GM12874 (cell line): ENCODE data around the gene ZNF662.

Experiments
- TF ChIP-seq, protein P1 (sequence below): IDR thresholded peaks from 2 replicates; pipeline ENCODE4 v1.5.1; 2011; ENCODE audit warnings: low read depth, mild to moderate bottlenecking, control low read depth, low read length, moderate library complexity; ENCODE audit not compliant: insufficient read depth

Gene ZNF662

DNA sequence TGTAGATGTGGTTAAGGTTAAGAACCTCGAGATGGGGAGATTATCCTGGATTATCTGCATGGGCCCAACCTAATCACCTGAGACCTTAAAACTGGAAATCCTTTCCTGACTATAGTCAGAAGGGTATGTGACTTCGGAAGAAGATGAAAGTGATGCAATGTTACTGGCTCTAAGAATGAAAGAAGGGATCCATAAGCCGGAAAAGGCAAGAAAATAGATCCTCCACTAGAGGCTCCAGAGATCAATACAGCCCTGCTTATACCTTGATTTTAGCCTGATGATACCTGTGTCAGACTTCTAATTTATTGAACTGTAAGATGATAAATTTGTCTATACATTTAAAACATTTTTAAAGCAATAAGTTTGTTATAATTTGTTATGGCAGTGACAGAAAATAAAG lies 51.6 kb downstream of the ZNF662 start:
- TF ChIP-seq, protein P1, sequence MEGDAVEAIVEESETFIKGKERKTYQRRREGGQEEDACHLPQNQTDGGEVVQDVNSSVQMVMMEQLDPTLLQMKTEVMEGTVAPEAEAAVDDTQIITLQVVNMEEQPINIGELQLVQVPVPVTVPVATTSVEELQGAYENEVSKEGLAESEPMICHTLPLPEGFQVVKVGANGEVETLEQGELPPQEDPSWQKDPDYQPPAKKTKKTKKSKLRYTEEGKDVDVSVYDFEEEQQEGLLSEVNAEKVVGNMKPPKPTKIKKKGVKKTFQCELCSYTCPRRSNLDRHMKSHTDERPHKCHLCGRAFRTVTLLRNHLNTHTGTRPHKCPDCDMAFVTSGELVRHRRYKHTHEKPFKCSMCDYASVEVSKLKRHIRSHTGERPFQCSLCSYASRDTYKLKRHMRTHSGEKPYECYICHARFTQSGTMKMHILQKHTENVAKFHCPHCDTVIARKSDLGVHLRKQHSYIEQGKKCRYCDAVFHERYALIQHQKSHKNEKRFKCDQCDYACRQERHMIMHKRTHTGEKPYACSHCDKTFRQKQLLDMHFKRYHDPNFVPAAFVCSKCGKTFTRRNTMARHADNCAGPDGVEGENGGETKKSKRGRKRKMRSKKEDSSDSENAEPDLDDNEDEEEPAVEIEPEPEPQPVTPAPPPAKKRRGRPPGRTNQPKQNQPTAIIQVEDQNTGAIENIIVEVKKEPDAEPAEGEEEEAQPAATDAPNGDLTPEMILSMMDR = no peak

DNA sequence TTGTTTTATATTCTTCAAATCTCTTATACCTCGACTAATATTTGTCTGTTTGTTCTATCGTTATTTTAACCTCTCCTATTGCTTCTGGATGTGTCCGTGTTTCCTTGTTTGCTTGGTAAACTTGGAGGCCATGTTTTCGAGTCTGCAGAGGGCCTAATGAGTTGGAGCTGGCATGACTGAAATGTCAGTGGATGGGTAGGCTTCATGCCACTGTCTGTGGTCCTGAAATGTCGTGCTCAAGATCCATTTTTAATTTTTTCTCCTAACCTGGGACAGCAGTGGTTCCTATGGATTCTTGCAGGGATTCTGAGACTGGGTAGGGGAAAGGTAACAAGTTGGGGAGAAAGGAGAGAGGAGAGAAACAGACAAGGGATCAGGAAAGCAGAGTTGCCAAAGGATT lies 54.3 kb downstream of the ZNF662 start:
- TF ChIP-seq, protein P1 = no peak

DNA sequence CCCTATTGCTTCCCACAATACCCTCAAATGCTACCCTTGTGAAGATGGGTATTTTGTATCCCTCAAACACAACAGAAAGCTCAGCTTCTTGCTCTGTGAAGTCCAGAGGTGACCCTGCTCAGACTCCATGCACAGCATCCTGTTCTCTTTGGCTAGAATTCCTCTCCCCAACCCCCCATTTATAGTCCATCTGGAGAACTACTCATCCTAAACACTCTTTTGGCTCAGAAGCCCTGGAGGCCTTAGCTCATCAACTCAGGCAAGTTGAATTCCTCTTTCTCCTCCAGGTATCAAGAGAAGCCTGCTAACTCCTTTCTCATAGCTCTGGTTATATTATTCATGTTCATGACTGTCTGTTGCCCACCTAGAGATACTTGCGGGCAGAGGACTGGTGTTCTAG lies 54.8 kb downstream of the ZNF662 start:
- TF ChIP-seq, protein P1 = no peak

DNA sequence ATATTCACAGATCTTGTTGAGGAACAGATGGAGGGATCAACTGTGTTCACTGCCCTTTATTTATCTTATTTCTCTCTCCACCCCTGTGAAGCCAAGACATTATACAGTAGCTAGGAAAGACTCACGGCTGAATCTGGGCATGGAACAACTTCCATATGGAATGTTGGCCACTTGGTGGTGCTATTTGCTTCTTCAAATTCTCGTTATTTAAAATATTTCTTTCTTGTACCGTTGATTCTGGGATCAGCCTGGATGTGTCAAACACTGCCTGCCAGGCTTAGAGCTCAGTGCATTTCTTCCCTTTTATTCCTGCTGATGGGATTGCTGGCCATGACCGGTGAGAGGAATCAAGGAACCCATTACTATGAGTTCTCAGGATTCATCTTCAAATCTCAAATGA lies 55.7 kb downstream of the ZNF662 start:
- TF ChIP-seq, protein P1 = peak; percentile 24; the same call in 1 of the 2 replicates

DNA sequence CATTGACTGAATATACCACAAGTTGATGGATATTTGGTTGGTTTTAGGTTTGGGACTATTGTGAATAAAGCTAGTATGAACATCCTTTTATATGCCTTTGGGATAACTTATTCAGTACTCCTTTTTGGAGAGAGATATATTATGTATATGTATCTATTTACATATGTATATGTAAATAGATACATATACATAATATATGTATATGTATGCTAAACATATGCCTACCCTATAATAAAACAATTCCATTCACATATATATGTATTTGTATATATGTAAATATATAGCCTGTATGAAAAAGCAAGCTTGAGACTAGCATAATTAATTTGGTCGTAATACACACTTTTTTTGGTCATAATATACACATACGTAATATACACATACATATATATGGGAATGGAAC lies 57.3 kb downstream of the ZNF662 start:
- TF ChIP-seq, protein P1 = no peak

DNA sequence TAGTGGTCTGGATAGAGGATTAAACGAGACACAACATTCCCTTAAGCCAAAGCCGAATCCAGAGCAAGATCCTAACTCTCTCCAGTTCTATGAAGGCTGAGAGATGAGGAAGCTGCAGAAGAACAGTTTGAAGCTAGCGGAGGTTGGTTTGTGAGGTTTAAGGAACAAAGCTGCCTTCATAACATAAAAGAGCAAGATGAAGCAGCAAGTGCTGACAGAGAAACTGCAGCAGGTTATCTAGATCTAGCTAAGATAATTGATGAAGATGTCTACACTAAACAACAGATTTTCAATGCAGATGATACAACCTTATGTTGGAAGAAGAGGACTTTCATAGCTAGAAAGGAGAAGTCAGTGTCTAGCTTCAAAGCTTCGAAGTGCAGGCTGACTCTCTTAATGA lies 58.3 kb downstream of the ZNF662 start:
- TF ChIP-seq, protein P1 = no peak
